ENCODE data around the gene ATP13A1. TPM values are rescaled to one million over a fixed set of nuclear protein-coding genes. Genes with fewer than 3 reads are reported as not detected.
"Not testable (repeated sequence)": the region's sequence is repeated elsewhere in the genome, so short reads cannot be mapped to it uniquely, and the experiment has no call there.

ATP13A1 gene
- polyA plus RNA-seq (2013, experiment 1 of 2): 39.3 TPM
- polyA plus RNA-seq (2013, experiment 2 of 2): 30.3 TPM

- peaks cover 31% of the 10 kb centered on the region for H3K36me3 ChIP-seq (ENCODE audit: control insufficient read depth, insufficient read depth, low read length)
- peaks cover 23% of the 10 kb centered on the region for H3K4me1 ChIP-seq (ENCODE audit: control insufficient read depth, insufficient read depth, low read length, poor library complexity, severe bottlenecking)
- 0 to 1% methylated on average over 61 to 77 of the region's 85 CpGs for WGBS, 2 experiments (ENCODE audit: insufficient coverage in 2 of 2)
- H3K27ac ChIP-seq (ENCODE audit: low read depth, low read length, severe bottlenecking): peak within 1 kb of the TSS; percentile 95
- no peaks in the 10 kb centered on the region for H3K9me3 ChIP-seq (ENCODE audit: control insufficient read depth, low read length)
- peak within 1 kb of the TSS; percentile 80 for H3K4me3 ChIP-seq (ENCODE audit: extremely low read depth, insufficient read depth, low read length, poor library complexity, severe bottlenecking)
Measured at GRCh38 chr19:19663256-19664120, at the start of gene ATP13A1. ATP13A1 (minus strand) TSS chr19:19663676; CDS start chr19:19663666, 10 bp downstream.

GRCh38 chr19:19711934-19712828, 48.7 kb upstream of the ATP13A1 start:
- 86 to 100% methylated on average over 5 to 7 of the region's 10 CpGs for WGBS, 2 experiments (ENCODE audit: insufficient coverage in 2 of 2)
- Histone ChIP-seq H3K27ac (ENCODE audit: low read depth, low read length, severe bottlenecking) (no peak overlapping the region), H3K4me1 (ENCODE audit: control insufficient read depth, insufficient read depth, low read length, poor library complexity, severe bottlenecking) (no peaks in the 10 kb centered on the region), H3K36me3 (ENCODE audit: control insufficient read depth, insufficient read depth, low read length) (peaks cover 54% of the 10 kb centered on the region), H3K9me3 (ENCODE audit: control insufficient read depth, low read length) (peaks cover 90% of the 10 kb centered on the region), H3K4me3 (ENCODE audit: extremely low read depth, insufficient read depth, low read length, poor library complexity, severe bottlenecking) (no peak overlapping the region)

GRCh38 chr19:19711306-19711933, 47.9 kb upstream of the ATP13A1 start:
- H3K27ac ChIP-seq (ENCODE audit: low read depth, low read length, severe bottlenecking): no peak overlapping the region
- peaks cover 89% of the 10 kb centered on the region for H3K9me3 ChIP-seq (ENCODE audit: control insufficient read depth, low read length)
- WGBS, 2 experiments (ENCODE audit: insufficient coverage in 2 of 2): 95 to 97% methylated on average over 13 to 14 of the region's 14 CpGs
- no peaks in the 10 kb centered on the region for H3K4me1 ChIP-seq (ENCODE audit: control insufficient read depth, insufficient read depth, low read length, poor library complexity, severe bottlenecking)
- H3K4me3 ChIP-seq (ENCODE audit: extremely low read depth, insufficient read depth, low read length, poor library complexity, severe bottlenecking): no peak overlapping the region
- H3K36me3 ChIP-seq (ENCODE audit: control insufficient read depth, insufficient read depth, low read length): peaks cover 54% of the 10 kb centered on the region

GRCh38 chr19:19710506-19710905, 47.0 kb upstream of the ATP13A1 start:
- Histone ChIP-seq H3K4me3 (ENCODE audit: extremely low read depth, insufficient read depth, low read length, poor library complexity, severe bottlenecking) (no peak overlapping the region), H3K4me1 (ENCODE audit: control insufficient read depth, insufficient read depth, low read length, poor library complexity, severe bottlenecking) (no peaks in the 10 kb centered on the region), H3K9me3 (ENCODE audit: control insufficient read depth, low read length) (peaks cover 81% of the 10 kb centered on the region), H3K36me3 (ENCODE audit: control insufficient read depth, insufficient read depth, low read length) (peaks cover 54% of the 10 kb centered on the region), H3K27ac (ENCODE audit: low read depth, low read length, severe bottlenecking) (no peak overlapping the region)
- 82 to 100% methylated on average over 2 of the region's 2 CpGs for WGBS, 2 experiments (ENCODE audit: insufficient coverage in 2 of 2)

- no peaks in the 10 kb centered on the region for H3K4me1 ChIP-seq (ENCODE audit: control insufficient read depth, insufficient read depth, low read length, poor library complexity, severe bottlenecking)
- H3K36me3 ChIP-seq (ENCODE audit: control insufficient read depth, insufficient read depth, low read length): peaks cover 10% of the 10 kb centered on the region
- peaks cover 30% of the 10 kb centered on the region for H3K9me3 ChIP-seq (ENCODE audit: control insufficient read depth, low read length)
- 82 to 88% methylated on average over 5 of the region's 6 CpGs for WGBS, 2 experiments (ENCODE audit: insufficient coverage in 2 of 2)
- H3K27ac ChIP-seq (ENCODE audit: low read depth, low read length, severe bottlenecking): no peak overlapping the region
- H3K4me3 ChIP-seq (ENCODE audit: extremely low read depth, insufficient read depth, low read length, poor library complexity, severe bottlenecking): no peak overlapping the region
Measured at GRCh38 chr19:19704836-19705235, 41.4 kb upstream of the ATP13A1 start.

- H3K4me3 ChIP-seq (ENCODE audit: extremely low read depth, insufficient read depth, low read length, poor library complexity, severe bottlenecking); H3K9me3 ChIP-seq (ENCODE audit: control insufficient read depth, low read length); H3K27ac ChIP-seq (ENCODE audit: low read depth, low read length, severe bottlenecking); H3K4me1 ChIP-seq (ENCODE audit: control insufficient read depth, insufficient read depth, low read length, poor library complexity, severe bottlenecking); H3K36me3 ChIP-seq (ENCODE audit: control insufficient read depth, insufficient read depth, low read length): not testable (repeated sequence)
- WGBS, 2 experiments (ENCODE audit: insufficient coverage in 2 of 2): 71 to 77% methylated on average over 1 of the region's 1 CpG
Measured at GRCh38 chr19:19700493-19700892, 37.0 kb upstream of the ATP13A1 start.

GRCh38 chr19:19697589-19697988, 34.1 kb upstream of the ATP13A1 start:
- Histone ChIP-seq H3K4me1 (ENCODE audit: control insufficient read depth, insufficient read depth, low read length, poor library complexity, severe bottlenecking) (no peaks in the 10 kb centered on the region), H3K4me3 (ENCODE audit: extremely low read depth, insufficient read depth, low read length, poor library complexity, severe bottlenecking) (no peak overlapping the region)
- WGBS, 2 experiments (ENCODE audit: insufficient coverage in 2 of 2): 95 to 100% methylated on average over 3 to 5 of the region's 5 CpGs

GRCh38 chr19:19696386-19696785, 32.9 kb upstream of the ATP13A1 start:
- no peak overlapping the region for H3K4me3 ChIP-seq (ENCODE audit: extremely low read depth, insufficient read depth, low read length, poor library complexity, severe bottlenecking)
- 86 to 96% methylated on average over 1 to 2 of the region's 2 CpGs for WGBS, 2 experiments (ENCODE audit: insufficient coverage in 2 of 2)
- H3K4me1 ChIP-seq (ENCODE audit: control insufficient read depth, insufficient read depth, low read length, poor library complexity, severe bottlenecking): no peaks in the 10 kb centered on the region
- no peak overlapping the region for H3K27ac ChIP-seq (ENCODE audit: low read depth, low read length, severe bottlenecking)
- no peaks in the 10 kb centered on the region for H3K9me3 ChIP-seq (ENCODE audit: control insufficient read depth, low read length)
- H3K36me3 ChIP-seq (ENCODE audit: control insufficient read depth, insufficient read depth, low read length): no peaks in the 10 kb centered on the region

More at GRCh38 chr19:19697589-19697988, 34.1 kb upstream of the ATP13A1 start:
- Histone ChIP-seq H3K27ac (ENCODE audit: low read depth, low read length, severe bottlenecking) (no peak overlapping the region), H3K9me3 (ENCODE audit: control insufficient read depth, low read length) (no peaks in the 10 kb centered on the region), H3K36me3 (ENCODE audit: control insufficient read depth, insufficient read depth, low read length) (no peaks in the 10 kb centered on the region)

- Histone ChIP-seq H3K4me3 (ENCODE audit: extremely low read depth, insufficient read depth, low read length, poor library complexity, severe bottlenecking) (no peak overlapping the region), H3K36me3 (ENCODE audit: control insufficient read depth, insufficient read depth, low read length) (no peaks in the 10 kb centered on the region), H3K9me3 (ENCODE audit: control insufficient read depth, low read length) (no peaks in the 10 kb centered on the region), H3K4me1 (ENCODE audit: control insufficient read depth, insufficient read depth, low read length, poor library complexity, severe bottlenecking) (no peaks in the 10 kb centered on the region), H3K27ac (ENCODE audit: low read depth, low read length, severe bottlenecking) (no peak overlapping the region)
- 92 to 98% methylated on average over 7 to 9 of the region's 10 CpGs for WGBS, 2 experiments (ENCODE audit: insufficient coverage in 2 of 2)
Measured at GRCh38 chr19:19691683-19692082, 28.2 kb upstream of the ATP13A1 start.

- H3K9me3 ChIP-seq (ENCODE audit: control insufficient read depth, low read length); H3K4me3 ChIP-seq (ENCODE audit: extremely low read depth, insufficient read depth, low read length, poor library complexity, severe bottlenecking); H3K4me1 ChIP-seq (ENCODE audit: control insufficient read depth, insufficient read depth, low read length, poor library complexity, severe bottlenecking); H3K36me3 ChIP-seq (ENCODE audit: control insufficient read depth, insufficient read depth, low read length); H3K27ac ChIP-seq (ENCODE audit: low read depth, low read length, severe bottlenecking): not testable (repeated sequence)
- WGBS, 2 experiments (ENCODE audit: insufficient coverage in 2 of 2): 98% methylated on average over 9 of the region's 10 CpGs; no CpG with 5 or more reads in 1 of the 2 experiments
Measured at GRCh38 chr19:19689023-19689422, 25.5 kb upstream of the ATP13A1 start.
